GM10266 (cell line): ENCODE measurements around the gene DCUN1D5.
A peak's percentile ranks its signal among the peaks of the same experiment; 100 is the strongest.

ENCODE experiments used
- DNase-seq: peaks from one replicate; pipeline ENCODE4 v3.0.0; 2012; ENCODE audit errors: extremely low spot score
- CTCF ChIP-seq: IDR thresholded peaks from 2 replicates; pipeline ENCODE4 v1.5.1; 2012; ENCODE audit warnings: mild to moderate bottlenecking, low read depth; ENCODE audit not compliant: control insufficient read depth, insufficient read depth; ENCODE audit errors: missing control alignments

Gene DCUN1D5

GRCh38 chr11:103043826-103044678 lies 47.9 kb downstream of the DCUN1D5 start:
- TF ChIP-seq CTCF: no peak
- DNase-seq: no peak

- no peak for TF ChIP-seq CTCF
- DNase-seq: no peak
These were observed 49.8 kb downstream of the DCUN1D5 start for GRCh38 chr11:103042161-103042560.

- DNase-seq: peak; percentile 44
- peak; percentile 67 for TF ChIP-seq CTCF
These were observed 56.0 kb downstream of the DCUN1D5 start for GRCh38 chr11:103035791-103036434.

GRCh38 chr11:103035216-103035615 lies 56.7 kb downstream of the DCUN1D5 start:
- no peak for TF ChIP-seq CTCF
- no peak for DNase-seq

- no peak for DNase-seq
- TF ChIP-seq CTCF: no peak
These were observed 60.1 kb downstream of the DCUN1D5 start for GRCh38 chr11:103031834-103032233.

DNA sequence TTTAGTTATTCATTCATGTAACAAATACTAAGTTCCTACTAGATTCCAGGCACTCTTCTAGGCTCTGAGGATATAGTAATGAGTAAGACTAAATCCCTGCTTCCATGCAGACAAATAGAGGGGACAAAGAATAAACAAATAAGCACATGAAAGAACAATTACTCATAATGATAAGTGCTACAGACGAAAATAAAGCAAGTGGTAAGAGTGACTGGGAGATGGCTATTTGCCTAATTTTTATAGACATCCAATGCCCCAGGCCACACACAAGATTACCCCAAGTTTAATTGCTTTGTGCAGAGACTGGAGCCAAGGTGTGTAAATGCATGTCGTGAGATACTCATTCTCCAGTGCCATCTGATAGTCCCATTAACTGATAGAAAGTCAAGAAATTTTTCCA lies 62.6 kb downstream of the DCUN1D5 start:
- DNase-seq: no peak
- no peak for TF ChIP-seq CTCF

- peak; percentile 44 for DNase-seq
These were observed 63.5 kb downstream of the DCUN1D5 start for GRCh38 chr11:103028304-103029020.
